Gastrocnemius medialis (tissue), 4 donors: ENCODE results near the gene KCTD19.

Experiments
- CTCF ChIP-seq, 5 experiments: fragments of 450-650 bp in 3 of 5; fragments of 200-600 bp in 2 of 5; sonication (generic) in 2 of 5; IDR thresholded peaks in 4 of 5; conservative IDR thresholded peaks in 1 of 5; 1 replicate in 4 of 5; 2 replicates in 1 of 5; pipeline ENCODE4 v1.5.1; 2016 to 2019; ENCODE audit warnings: antibody characterized with exemption in 5 of 5, mild to moderate bottlenecking in 3 of 5, moderate library complexity in 3 of 5
- POLR2A ChIP-seq, 2 donors: fragments of 450-650 bp; IDR thresholded peaks; one replicate each; pipeline ENCODE4 v1.6.1; 2017; ENCODE audit warnings: antibody characterized with exemption in 2 of 2, mild to moderate bottlenecking in 2 of 2, moderate library complexity in 2 of 2

- TF ChIP-seq CTCF (IDR thresholded peaks at IDR 0.05 in 4 of 5, conservative IDR thresholded peaks at IDR 0.05 in 1 of 5) (no peak), POLR2A (IDR thresholded peaks at IDR 0.05) (no peak)
Measured at GRCh38 chr16:67275321-67275720, 51.2 kb downstream of the KCTD19 start.
